A549 treated with CORT108297 at 1 μM for 4 hours (cell line): Measurements from ENCODE around the gene MAGI1. TPM values are rescaled to one million over a fixed set of nuclear protein-coding genes. Genes with fewer than 3 reads are reported as not detected.

Experiments
- total RNA-seq: library from RNA; stranded (reverse); fragments of 200-300 nt; extraction: Qiagen RNA extraction; gene quantifications from 5 replicates; pipeline ENCODE4 v1.2.3, GENCODE V29; 2022

MAGI1 gene
- 3.2 to 4.9 TPM (median 3.7 TPM) in 5 replicates for total RNA-seq

GRCh38 chr3:66038726-66039589 is at the start of gene MAGI1:
MAGI1 (minus strand) TSS chr3:66038918; CDS start chr3:66038308, 610 bp downstream.

Other genes with a start within 250 kb of the MAGI1 start
- gene SLC25A26, start 182.1 kb upstream of the MAGI1 start, total RNA-seq = 17.0 to 21.7 TPM (median 18.5 TPM) in 5 replicates